Measurements from ENCODE around the gene ABHD16A. TPM values are rescaled to one million over a fixed set of nuclear protein-coding genes. Genes with fewer than 3 reads are reported as not detected.

ABHD16A gene
- polyA plus RNA-seq, 1 donor from 2014 or later = 130 TPM

DNA sequence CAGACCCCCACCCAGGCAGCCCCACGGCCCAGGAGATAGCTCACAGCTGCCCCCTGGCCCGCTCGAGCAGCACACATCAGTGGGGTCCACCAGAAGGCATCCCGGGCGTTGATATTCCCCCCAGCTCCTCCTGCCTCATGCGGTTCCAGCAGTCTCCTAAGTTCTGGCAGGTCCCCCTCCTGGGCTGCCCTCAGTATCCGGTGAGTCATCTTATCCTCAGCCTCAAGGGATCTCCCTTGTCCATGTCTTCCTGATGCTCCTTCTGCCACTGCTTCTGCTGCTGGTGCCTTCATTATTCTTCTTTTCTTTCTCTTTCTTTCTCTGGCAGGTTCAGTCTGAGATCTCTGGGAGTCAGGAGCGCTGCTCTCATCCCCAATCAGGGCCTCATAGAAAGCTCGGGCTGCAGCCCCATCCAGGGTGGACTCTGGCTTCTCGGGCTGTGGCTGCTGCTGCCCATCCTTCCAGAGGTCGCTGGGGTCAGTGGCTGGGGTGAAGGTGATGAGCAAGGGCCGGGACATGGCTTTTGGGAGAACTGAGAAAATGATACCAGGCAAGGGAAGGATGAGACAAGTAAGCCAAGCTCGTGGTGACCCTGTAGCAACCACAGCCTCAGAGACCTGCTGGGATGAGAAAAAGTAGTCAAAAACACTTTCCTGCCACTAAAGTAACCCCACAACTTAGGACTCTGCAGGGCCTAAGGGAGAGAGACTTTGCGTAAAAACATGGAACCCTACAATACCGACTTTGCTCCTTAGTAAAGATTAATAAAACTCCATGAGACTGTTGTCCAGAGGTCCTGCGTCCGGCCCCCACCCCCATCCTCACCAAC lies 38.9 kb downstream of the ABHD16A start:
- peak overlapping the region; percentile 85 for H3K27ac ChIP-seq (ENCODE audit: low read length)
- H3K4me3 ChIP-seq (ENCODE audit: low read length) = peak overlapping the region; percentile 88
- H3K9ac ChIP-seq (ENCODE audit: low read length) = peak overlapping the region; percentile 81
- H3K4me2 ChIP-seq (ENCODE audit: low read length) = peak overlapping the region; percentile 68
- no peaks in the 10 kb centered on the region for H3K36me3 ChIP-seq (ENCODE audit: insufficient read depth, low read length)
- H4K20me1 ChIP-seq (ENCODE audit: insufficient read depth) = no peaks in the 10 kb centered on the region
- no peaks in the 10 kb centered on the region for H3K9me2 ChIP-seq (ENCODE audit: insufficient read depth, low read length)
- peak overlapping the region; percentile 47 for H2AFZ ChIP-seq (ENCODE audit: low read depth, low read length)
- peaks cover 49% of the 10 kb centered on the region for H3K79me2 ChIP-seq (replicated peaks; ENCODE audit: insufficient read depth, low read length)
- H3F3A ChIP-seq (ENCODE audit: insufficient read depth, low read length, poor library complexity, severe bottlenecking) = no peaks in the 10 kb centered on the region
- no peak for TF ChIP-seq MXI1 (conservative IDR thresholded peaks at IDR 0.05; ENCODE audit: poor library complexity, severe bottlenecking)
- TF ChIP-seq, protein P1, sequence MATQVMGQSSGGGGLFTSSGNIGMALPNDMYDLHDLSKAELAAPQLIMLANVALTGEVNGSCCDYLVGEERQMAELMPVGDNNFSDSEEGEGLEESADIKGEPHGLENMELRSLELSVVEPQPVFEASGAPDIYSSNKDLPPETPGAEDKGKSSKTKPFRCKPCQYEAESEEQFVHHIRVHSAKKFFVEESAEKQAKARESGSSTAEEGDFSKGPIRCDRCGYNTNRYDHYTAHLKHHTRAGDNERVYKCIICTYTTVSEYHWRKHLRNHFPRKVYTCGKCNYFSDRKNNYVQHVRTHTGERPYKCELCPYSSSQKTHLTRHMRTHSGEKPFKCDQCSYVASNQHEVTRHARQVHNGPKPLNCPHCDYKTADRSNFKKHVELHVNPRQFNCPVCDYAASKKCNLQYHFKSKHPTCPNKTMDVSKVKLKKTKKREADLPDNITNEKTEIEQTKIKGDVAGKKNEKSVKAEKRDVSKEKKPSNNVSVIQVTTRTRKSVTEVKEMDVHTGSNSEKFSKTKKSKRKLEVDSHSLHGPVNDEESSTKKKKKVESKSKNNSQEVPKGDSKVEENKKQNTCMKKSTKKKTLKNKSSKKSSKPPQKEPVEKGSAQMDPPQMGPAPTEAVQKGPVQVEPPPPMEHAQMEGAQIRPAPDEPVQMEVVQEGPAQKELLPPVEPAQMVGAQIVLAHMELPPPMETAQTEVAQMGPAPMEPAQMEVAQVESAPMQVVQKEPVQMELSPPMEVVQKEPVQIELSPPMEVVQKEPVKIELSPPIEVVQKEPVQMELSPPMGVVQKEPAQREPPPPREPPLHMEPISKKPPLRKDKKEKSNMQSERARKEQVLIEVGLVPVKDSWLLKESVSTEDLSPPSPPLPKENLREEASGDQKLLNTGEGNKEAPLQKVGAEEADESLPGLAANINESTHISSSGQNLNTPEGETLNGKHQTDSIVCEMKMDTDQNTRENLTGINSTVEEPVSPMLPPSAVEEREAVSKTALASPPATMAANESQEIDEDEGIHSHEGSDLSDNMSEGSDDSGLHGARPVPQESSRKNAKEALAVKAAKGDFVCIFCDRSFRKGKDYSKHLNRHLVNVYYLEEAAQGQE (IDR thresholded peaks at IDR 0.05; ENCODE audit: borderline replicate concordance) = no peak
- TF ChIP-seq, protein P2, sequence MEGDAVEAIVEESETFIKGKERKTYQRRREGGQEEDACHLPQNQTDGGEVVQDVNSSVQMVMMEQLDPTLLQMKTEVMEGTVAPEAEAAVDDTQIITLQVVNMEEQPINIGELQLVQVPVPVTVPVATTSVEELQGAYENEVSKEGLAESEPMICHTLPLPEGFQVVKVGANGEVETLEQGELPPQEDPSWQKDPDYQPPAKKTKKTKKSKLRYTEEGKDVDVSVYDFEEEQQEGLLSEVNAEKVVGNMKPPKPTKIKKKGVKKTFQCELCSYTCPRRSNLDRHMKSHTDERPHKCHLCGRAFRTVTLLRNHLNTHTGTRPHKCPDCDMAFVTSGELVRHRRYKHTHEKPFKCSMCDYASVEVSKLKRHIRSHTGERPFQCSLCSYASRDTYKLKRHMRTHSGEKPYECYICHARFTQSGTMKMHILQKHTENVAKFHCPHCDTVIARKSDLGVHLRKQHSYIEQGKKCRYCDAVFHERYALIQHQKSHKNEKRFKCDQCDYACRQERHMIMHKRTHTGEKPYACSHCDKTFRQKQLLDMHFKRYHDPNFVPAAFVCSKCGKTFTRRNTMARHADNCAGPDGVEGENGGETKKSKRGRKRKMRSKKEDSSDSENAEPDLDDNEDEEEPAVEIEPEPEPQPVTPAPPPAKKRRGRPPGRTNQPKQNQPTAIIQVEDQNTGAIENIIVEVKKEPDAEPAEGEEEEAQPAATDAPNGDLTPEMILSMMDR (IDR thresholded peaks at IDR 0.05; ENCODE audit: poor library complexity, severe bottlenecking) = no peak
- no peaks in the 10 kb centered on the region for H3K27me3 ChIP-seq (ENCODE audit: insufficient read depth, low read depth, low read length)
- H3K9me3 ChIP-seq (ENCODE audit: low read length) = no peaks in the 10 kb centered on the region

DNA sequence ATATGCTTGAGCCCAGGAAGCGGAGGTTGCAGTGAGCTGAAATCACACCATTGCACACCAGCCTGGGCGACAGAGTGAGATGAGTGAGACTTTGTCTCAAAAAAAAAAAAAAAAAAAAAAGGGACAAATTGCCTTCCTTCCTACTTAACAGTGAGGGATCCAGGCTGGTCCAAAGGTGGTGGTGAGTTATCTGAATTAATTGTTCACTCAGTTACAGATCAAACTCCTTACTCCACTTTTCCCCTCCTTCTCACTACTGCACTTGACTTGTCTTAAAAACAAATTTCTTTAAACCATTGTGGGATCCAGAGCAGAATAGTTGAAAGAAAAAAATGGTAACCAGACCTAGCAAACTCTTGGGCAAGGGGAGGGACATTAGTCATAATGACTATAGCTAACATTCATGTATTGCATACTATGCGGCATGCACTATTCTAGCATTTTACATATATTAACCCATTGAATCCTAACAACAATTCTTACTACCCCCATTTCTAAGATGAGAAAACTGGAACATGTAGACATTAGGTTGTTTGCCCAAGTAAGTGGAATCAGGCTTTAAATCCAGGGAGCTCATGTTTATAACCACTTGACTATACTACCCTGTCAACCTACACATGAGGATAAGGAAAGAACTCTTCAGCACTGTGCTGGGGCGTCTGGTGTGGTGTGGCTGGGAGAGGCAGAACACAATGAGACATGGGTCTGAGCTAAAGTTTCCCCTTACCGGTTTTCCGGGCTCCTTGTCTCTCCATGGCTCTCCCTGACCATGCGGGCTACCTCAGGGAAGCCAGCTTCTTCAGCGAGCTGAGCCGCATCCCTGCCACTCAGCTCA lies 39.8 kb downstream of the ABHD16A start:
- Histone ChIP-seq H3K9me2 (ENCODE audit: insufficient read depth, low read length) (no peaks in the 10 kb centered on the region), H3K27ac (ENCODE audit: low read length) (no peak overlapping the region), H3K36me3 (ENCODE audit: insufficient read depth, low read length) (no peaks in the 10 kb centered on the region), H3F3A (ENCODE audit: insufficient read depth, low read length, poor library complexity, severe bottlenecking) (no peaks in the 10 kb centered on the region), H3K27me3 (ENCODE audit: insufficient read depth, low read depth, low read length) (no peaks in the 10 kb centered on the region), H3K79me2 (replicated peaks; ENCODE audit: insufficient read depth, low read length) (peaks cover 50% of the 10 kb centered on the region), H3K4me3 (ENCODE audit: low read length) (peak overlapping the region; percentile 88), H3K9ac (ENCODE audit: low read length) (peak overlapping the region; percentile 81), H2AFZ (ENCODE audit: low read depth, low read length) (no peak overlapping the region), H3K9me3 (ENCODE audit: low read length) (no peaks in the 10 kb centered on the region), H4K20me1 (ENCODE audit: insufficient read depth) (no peaks in the 10 kb centered on the region), H3K4me2 (ENCODE audit: low read length) (peak overlapping the region; percentile 68)
- TF ChIP-seq, protein P1 (IDR thresholded peaks at IDR 0.05; ENCODE audit: borderline replicate concordance) = no peak
- TF ChIP-seq TAF1 (IDR thresholded peaks at IDR 0.05; ENCODE audit: low read depth) (no peak), POLR2AphosphoS5 (IDR thresholded peaks at IDR 0.05) (no peak), RAD21 (conservative IDR thresholded peaks at IDR 0.05) (no peak), MXI1 (conservative IDR thresholded peaks at IDR 0.05; ENCODE audit: poor library complexity, severe bottlenecking) (no peak), EZH2 (IDR thresholded peaks at IDR 0.05; ENCODE audit: borderline replicate concordance, insufficient read depth, low read length, poor library complexity, severe bottlenecking) (no peak), EP300 (conservative IDR thresholded peaks at IDR 0.05; ENCODE audit: poor library complexity, severe bottlenecking) (no peak)

All from neural cell (in vitro differentiated cells).